Osteoblast (primary cell): ENCODE data around the gene VTA1. TPM values are rescaled to one million over a fixed set of nuclear protein-coding genes. Genes with fewer than 3 reads are reported as not detected.
A peak's percentile ranks its signal among the peaks of the same experiment; 100 is the strongest.
"Not testable (repeated sequence)": the region's sequence is repeated elsewhere in the genome, so short reads cannot be mapped to it uniquely, and the experiment has no call there.

Experiments used
- DNase-seq: peaks from one replicate; pipeline ENCODE4 v3.0.0; 2011; ENCODE audit warnings: low spot score, mixed read lengths; ENCODE audit not compliant: insufficient read length; ENCODE audit errors: missing footprints
- H2AFZ ChIP-seq: 2 replicates; pipeline ENCODE4 v1.6.0; 2011; ENCODE audit warnings: mild to moderate bottlenecking, low read length
- H3K27ac ChIP-seq: 2 replicates; pipeline ENCODE4 v1.5.1; 2011; ENCODE audit warnings: mild to moderate bottlenecking, low read depth, low read length, moderate library complexity
- H3K27me3 ChIP-seq: 2 replicates; pipeline ENCODE4 v1.6.0; 2012; ENCODE audit warnings: mild to moderate bottlenecking, control low read depth, inconsistent platforms, low read length, moderate library complexity; ENCODE audit not compliant: insufficient read depth
- H3K36me3 ChIP-seq: 2 replicates; pipeline ENCODE4 v1.5.1; 2011; ENCODE audit warnings: mild to moderate bottlenecking, low read length, control low read depth, moderate library complexity; ENCODE audit not compliant: insufficient read depth
- H3K4me1 ChIP-seq: 2 replicates; pipeline ENCODE4 v1.5.1; 2011; ENCODE audit warnings: mild to moderate bottlenecking, low read length, control low read depth, moderate library complexity; ENCODE audit not compliant: insufficient read depth
- H3K4me2 ChIP-seq: 2 replicates; pipeline ENCODE4 v1.6.0; 2011; ENCODE audit warnings: mild to moderate bottlenecking, low read length; ENCODE audit not compliant: insufficient read depth
- H3K4me3 ChIP-seq: fragments of 200-600 bp; sonication (generic); 3 replicates; pipeline ENCODE4 v1.5.1; 2012; ENCODE audit warnings: mild to moderate bottlenecking, low read length, inconsistent platforms; ENCODE audit not compliant: insufficient read depth
- H3K79me2 ChIP-seq: 2 replicates; pipeline ENCODE4 v1.6.0; 2012; ENCODE audit warnings: mild to moderate bottlenecking, low read length, control low read depth, inconsistent platforms; ENCODE audit not compliant: insufficient read depth
- H3K9me3 ChIP-seq: 2 replicates; pipeline ENCODE4 v1.5.1; 2011; ENCODE audit warnings: low read depth, low read length, control low read depth
- H4K20me1 ChIP-seq: 2 replicates; pipeline ENCODE4 v1.6.0; 2012; ENCODE audit warnings: mild to moderate bottlenecking, low read length, control low read depth; ENCODE audit not compliant: insufficient read depth
- total RNA-seq: library from RNA; depleted of rRNA; stranded (reverse); fragments of >200 nt; gene quantifications from 2 replicates; pipeline ENCODE4 v1.2.3, GENCODE V29; 2012
- TF ChIP-seq, protein P1 (sequence below): IDR thresholded peaks from 2 replicates; pipeline ENCODE4 v1.5.1; 2011; ENCODE audit warnings: mild to moderate bottlenecking, low read depth, low read length, moderate library complexity; ENCODE audit errors: extremely low read depth

The VTA1 gene, protein sequence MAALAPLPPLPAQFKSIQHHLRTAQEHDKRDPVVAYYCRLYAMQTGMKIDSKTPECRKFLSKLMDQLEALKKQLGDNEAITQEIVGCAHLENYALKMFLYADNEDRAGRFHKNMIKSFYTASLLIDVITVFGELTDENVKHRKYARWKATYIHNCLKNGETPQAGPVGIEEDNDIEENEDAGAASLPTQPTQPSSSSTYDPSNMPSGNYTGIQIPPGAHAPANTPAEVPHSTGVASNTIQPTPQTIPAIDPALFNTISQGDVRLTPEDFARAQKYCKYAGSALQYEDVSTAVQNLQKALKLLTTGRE
- total RNA-seq: 61.5 and 65.1 TPM in 2 replicates

DNA sequence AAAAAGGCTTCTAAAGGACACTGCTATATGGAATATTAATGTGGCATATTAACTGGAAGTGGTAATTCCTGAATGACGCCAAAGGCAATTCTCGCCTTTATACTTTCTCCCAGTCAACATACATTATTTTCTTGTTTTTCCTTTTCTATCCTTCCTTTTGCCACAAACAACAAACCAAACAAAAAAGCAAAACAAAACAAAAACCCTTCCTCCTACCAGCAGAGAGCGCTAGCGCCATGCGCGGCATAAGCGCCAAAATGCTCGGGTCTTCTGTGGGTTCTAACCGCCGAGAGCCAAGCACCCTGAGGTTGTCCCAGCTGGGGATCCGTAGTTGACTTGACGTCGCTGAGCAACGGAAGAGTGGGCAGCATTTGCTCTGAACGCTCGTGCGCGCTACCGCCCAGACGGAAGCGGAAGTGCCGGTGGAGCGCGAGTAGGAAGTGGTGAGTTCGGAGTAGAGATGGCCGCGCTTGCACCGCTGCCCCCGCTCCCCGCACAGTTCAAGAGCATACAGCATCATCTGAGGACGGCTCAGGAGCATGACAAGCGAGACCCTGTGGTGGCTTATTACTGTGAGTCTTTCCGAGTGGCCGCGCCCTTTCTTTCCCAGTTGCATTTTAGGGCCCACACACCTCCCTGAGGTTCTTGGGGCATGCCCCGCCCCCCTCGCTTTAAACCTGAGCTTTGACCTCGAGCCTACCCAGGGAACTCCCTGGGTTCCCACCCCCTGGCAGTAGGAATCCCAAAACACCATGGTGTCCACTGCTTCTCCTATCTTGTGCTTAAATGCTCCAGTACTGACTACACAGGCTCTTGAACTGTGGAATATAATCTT lies at the start of gene VTA1, which contains the start of gene NMBR:
TSS of gene VTA1 (plus strand) at position 436 of the 835 bp plus-strand sequence. CDS start at position 461, 25 bp downstream.
TSS of gene NMBR (minus strand) at position 295 of the 835 bp plus-strand sequence. CDS start 58,464 bp downstream, outside the sequence.
- peak; percentile 84 for DNase-seq
- H3K27ac ChIP-seq: peak within 1 kb of the TSS; percentile 66
- peak within 1 kb of the TSS; percentile 96 for H3K4me2 ChIP-seq
- H3K9me3 ChIP-seq: no peaks in the 10 kb centered on the region
- H4K20me1 ChIP-seq: peaks cover 6% of the 10 kb centered on the region
- H2AFZ ChIP-seq: peak within 1 kb of the TSS; percentile 96
- H3K36me3 ChIP-seq: no peaks in the 10 kb centered on the region
- peak within 1 kb of the TSS; percentile 87 for H3K4me3 ChIP-seq
- peaks cover 22% of the 10 kb centered on the region for H3K4me1 ChIP-seq
- TF ChIP-seq, protein P1, sequence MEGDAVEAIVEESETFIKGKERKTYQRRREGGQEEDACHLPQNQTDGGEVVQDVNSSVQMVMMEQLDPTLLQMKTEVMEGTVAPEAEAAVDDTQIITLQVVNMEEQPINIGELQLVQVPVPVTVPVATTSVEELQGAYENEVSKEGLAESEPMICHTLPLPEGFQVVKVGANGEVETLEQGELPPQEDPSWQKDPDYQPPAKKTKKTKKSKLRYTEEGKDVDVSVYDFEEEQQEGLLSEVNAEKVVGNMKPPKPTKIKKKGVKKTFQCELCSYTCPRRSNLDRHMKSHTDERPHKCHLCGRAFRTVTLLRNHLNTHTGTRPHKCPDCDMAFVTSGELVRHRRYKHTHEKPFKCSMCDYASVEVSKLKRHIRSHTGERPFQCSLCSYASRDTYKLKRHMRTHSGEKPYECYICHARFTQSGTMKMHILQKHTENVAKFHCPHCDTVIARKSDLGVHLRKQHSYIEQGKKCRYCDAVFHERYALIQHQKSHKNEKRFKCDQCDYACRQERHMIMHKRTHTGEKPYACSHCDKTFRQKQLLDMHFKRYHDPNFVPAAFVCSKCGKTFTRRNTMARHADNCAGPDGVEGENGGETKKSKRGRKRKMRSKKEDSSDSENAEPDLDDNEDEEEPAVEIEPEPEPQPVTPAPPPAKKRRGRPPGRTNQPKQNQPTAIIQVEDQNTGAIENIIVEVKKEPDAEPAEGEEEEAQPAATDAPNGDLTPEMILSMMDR: peak; percentile 97
- no peaks in the 10 kb centered on the region for H3K27me3 ChIP-seq
- H3K79me2 ChIP-seq: peaks cover 49% of the 10 kb centered on the region

DNA sequence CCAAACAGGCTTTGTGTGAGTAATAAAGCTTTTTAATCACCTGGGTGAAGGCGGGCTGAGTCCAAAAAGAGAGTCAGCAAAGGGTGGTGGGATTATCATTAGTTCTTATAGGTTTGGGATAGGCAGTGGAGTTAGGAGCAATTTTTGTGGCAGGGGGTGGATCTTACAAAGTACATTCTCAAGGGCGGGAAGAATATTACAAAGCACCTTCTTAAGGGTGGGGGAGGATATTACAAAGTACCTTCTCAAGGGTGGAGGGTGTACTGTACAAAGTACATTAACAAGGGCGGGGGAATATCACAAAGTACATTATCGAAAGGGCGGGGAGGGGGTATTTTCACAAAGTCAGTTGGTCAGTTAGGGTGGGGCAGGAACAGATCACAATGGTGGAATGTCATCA lies 42.2 kb upstream of the VTA1 start:
- not testable (repeated sequence) for H3K4me3 ChIP-seq, DNase-seq, H3K27me3 ChIP-seq, H3K79me2 ChIP-seq, H3K4me2 ChIP-seq, H2AFZ ChIP-seq, H3K27ac ChIP-seq, H3K4me1 ChIP-seq, H3K36me3 ChIP-seq, H4K20me1 ChIP-seq, H3K9me3 ChIP-seq

DNA sequence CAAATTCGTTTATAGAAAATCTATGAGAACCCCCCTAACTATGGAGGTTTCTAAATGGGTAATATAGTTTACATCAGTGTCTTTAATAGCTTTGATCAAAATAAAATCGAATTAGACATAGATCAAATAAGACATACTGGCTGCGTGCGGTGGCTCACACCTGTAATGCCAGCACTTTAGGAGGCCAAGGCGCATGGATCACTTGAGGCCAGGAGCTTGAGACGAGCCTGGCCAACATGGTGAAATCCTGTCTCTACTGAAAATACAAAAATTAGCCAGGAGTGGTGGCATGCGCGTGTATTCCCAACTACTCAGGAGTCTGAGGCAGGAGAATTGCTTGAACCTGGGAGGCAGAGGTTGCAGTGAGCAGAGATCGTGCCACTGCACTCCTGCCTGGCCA lies 36.2 kb upstream of the VTA1 start:
- not testable (repeated sequence) for H3K27ac ChIP-seq, H3K4me2 ChIP-seq, H3K4me3 ChIP-seq, H3K36me3 ChIP-seq, H3K4me1 ChIP-seq, H2AFZ ChIP-seq, DNase-seq, H3K9me3 ChIP-seq, H3K79me2 ChIP-seq, H3K27me3 ChIP-seq, H4K20me1 ChIP-seq

DNA sequence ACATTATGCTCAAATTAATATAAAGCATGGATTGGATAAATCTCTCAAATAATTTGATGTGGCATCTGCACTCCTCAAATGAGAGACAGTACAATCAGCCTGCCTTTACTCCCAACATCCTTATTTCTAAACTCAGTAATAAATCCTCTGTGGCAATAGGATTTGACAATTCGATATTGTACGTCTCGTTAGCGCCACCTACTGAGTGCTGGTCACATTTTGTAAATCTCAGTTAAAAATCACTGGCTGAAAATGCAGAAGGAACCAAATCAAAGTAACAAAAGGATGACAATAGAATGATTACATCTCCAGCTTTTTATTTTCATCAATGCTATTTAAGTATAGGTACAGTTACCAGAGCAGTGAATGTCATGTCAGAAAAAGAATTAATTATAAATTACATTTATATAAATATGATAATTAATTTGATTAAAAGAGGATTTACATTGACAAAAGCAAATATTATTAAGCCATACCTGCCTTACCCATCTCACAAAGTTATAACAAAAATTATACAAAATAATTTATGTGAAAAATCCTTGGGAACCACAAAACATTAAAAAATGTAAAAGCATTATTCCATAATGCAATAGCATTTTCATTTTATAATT lies 34.5 kb upstream of the VTA1 start:
- no peaks in the 10 kb centered on the region for H3K79me2 ChIP-seq
- TF ChIP-seq, protein P1: peak; percentile 74
- no peak for DNase-seq
- no peak overlapping the region for H3K4me3 ChIP-seq
- no peaks in the 10 kb centered on the region for H3K27me3 ChIP-seq
- H4K20me1 ChIP-seq: no peaks in the 10 kb centered on the region
- no peak overlapping the region for H3K27ac ChIP-seq
- H3K4me2 ChIP-seq: no peak overlapping the region
- no peak overlapping the region for H2AFZ ChIP-seq
- no peaks in the 10 kb centered on the region for H3K4me1 ChIP-seq
- no peaks in the 10 kb centered on the region for H3K36me3 ChIP-seq
- no peaks in the 10 kb centered on the region for H3K9me3 ChIP-seq
